GM13976 (cell line): ENCODE measurements around the gene CXCL11.

Experiments used
- DNase-seq: peaks from one replicate; pipeline ENCODE4 v3.0.0; 2012; ENCODE audit warnings: low spot score
- CTCF ChIP-seq: IDR thresholded peaks from 2 replicates; pipeline ENCODE4 v1.5.1; 2012; ENCODE audit warnings: borderline replicate concordance, mild to moderate bottlenecking; ENCODE audit not compliant: insufficient read depth; ENCODE audit errors: extremely low read depth, missing control alignments, control extremely low read depth
- in situ Hi-C: fragments of 300-500 bp; cut with MboI; formaldehyde crosslinking; loops from one replicate; pipeline ENCODE4 v1.12.0; 2022; ENCODE audit warnings: low sequenced_read_pairs, mixed read lengths, inconsistent platforms; ENCODE audit not compliant: unreplicated experiment

Gene CXCL11

GRCh38 chr4:76022677-76023076 is 13.2 kb downstream of the CXCL11 start:
- in situ Hi-C loops = no loop called here
- no peak for DNase-seq
- TF ChIP-seq CTCF = no peak

- in situ Hi-C loops = no loop called here
- no peak for TF ChIP-seq CTCF
- DNase-seq = no peak
Measured at GRCh38 chr4:76022031-76022430, 13.8 kb downstream of the CXCL11 start.

GRCh38 chr4:76017056-76017686 is 18.7 kb downstream of the CXCL11 start:
- no peak for DNase-seq
- no peak for TF ChIP-seq CTCF
- in situ Hi-C loops = no loop called here

- in situ Hi-C loops = no loop called here
- DNase-seq = no peak
- no peak for TF ChIP-seq CTCF
Measured at GRCh38 chr4:76016393-76016792, 19.5 kb downstream of the CXCL11 start.

GRCh38 chr4:76013540-76013939 is 22.3 kb downstream of the CXCL11 start:
- in situ Hi-C loops = no loop called here
- DNase-seq = no peak
- no peak for TF ChIP-seq CTCF

GRCh38 chr4:76012388-76012801 is 23.5 kb downstream of the CXCL11 start:
- TF ChIP-seq CTCF = no peak
- in situ Hi-C loops = no loop called here
- no peak for DNase-seq

GRCh38 chr4:76011700-76012387 is 24.0 kb downstream of the CXCL11 start:
- in situ Hi-C loops = no loop called here
- TF ChIP-seq CTCF = no peak
- peak; percentile 76 for DNase-seq
